SK-N-SH (cell line): ENCODE data around the gene CBLB. TPM values are rescaled to one million over a fixed set of nuclear protein-coding genes. Genes with fewer than 3 reads are reported as not detected.

ENCODE experiments used
- CTCF ChIA-PET: fragments of 300-600, 350-600 bp; formaldehyde crosslinking; extraction: SDS; loops from one replicate; lab custom pipeline; 2021; lab: Yijun Ruan, JAX
- POLR2A ChIA-PET: fragments of 350-600 bp; sonication (Branson Sonifier 250); formaldehyde crosslinking; extraction: SDS; loops from one replicate; lab custom pipeline; 2020; ENCODE audit warnings: antibody characterized with exemption, inconsistent platforms; lab: Yijun Ruan, JAX
- DNase-seq: peaks from one replicate; pipeline ENCODE4 v3.0.0; 2012
- H2AFZ ChIP-seq: fragments of 200-600 bp; sonication (generic); 2 replicates; pipeline ENCODE4 v1.8.1; 2016; ENCODE audit warnings: antibody characterized with exemption, mild to moderate bottlenecking, low read depth
- H3F3A ChIP-seq: fragments of 200-600 bp; sonication (generic); replicated peaks from 2 replicates; pipeline ENCODE3; 2016; ENCODE audit warnings: antibody characterized with exemption, mild to moderate bottlenecking; ENCODE audit not compliant: insufficient read depth
- H3K27ac ChIP-seq, 2 experiments: fragments of 200-500 bp in 1 of 2; fragments of 200-600 bp in 1 of 2; sonication (Bioruptor generic) in 1 of 2; sonication (generic), shearing (Covaris generic) in 1 of 2; 2 replicates each; pipeline versions ENCODE4 v1.5.1 to v1.6.1; 2014 to 2016; ENCODE audit warnings: low read depth in 2 of 2, inconsistent platforms in 1 of 2, low read length in 1 of 2, mild to moderate bottlenecking in 1 of 2, mixed read lengths in 1 of 2
- H3K27me3 ChIP-seq: fragments of 200-600 bp; sonication (generic), shearing (Covaris generic); 2 replicates; pipeline ENCODE4 v1.6.1; 2016; ENCODE audit warnings: mixed run types; ENCODE audit not compliant: insufficient read depth
- H3K36me3 ChIP-seq, 2 experiments: fragments of 200-500 bp in 1 of 2; fragments of 200-600 bp in 1 of 2; sonication (Bioruptor generic) in 1 of 2; sonication (generic) in 1 of 2; replicated peaks in 1 of 2; 2 replicates each; pipeline versions ENCODE3 to v1.5.1; 2014 to 2016; ENCODE audit warnings: low read length in 1 of 2, mild to moderate bottlenecking in 1 of 2; ENCODE audit not compliant: insufficient read depth in 2 of 2, control insufficient read depth in 1 of 2
- H3K4me1 ChIP-seq, 2 experiments: fragments of 200-500 bp in 1 of 2; fragments of 200-600 bp in 1 of 2; sonication (Bioruptor generic) in 1 of 2; sonication (generic), shearing (Covaris generic) in 1 of 2; 2 replicates each; pipeline versions ENCODE4 v1.5.1 to v1.6.1; 2014 to 2016; ENCODE audit warnings: low read depth in 1 of 2, low read length in 1 of 2, mixed run types in 1 of 2; ENCODE audit not compliant: insufficient read depth in 2 of 2, control insufficient read depth in 1 of 2
- H3K4me2 ChIP-seq: fragments of 200-600 bp; sonication (generic), shearing (Covaris generic); 2 replicates; pipeline ENCODE4 v1.6.1; 2017; ENCODE audit warnings: mixed run types
- H3K4me3 ChIP-seq, 2 experiments: fragments of 200-500 bp in 1 of 2; fragments of 200-600 bp in 1 of 2; sonication (Bioruptor generic) in 1 of 2; sonication (generic), shearing (Covaris generic) in 1 of 2; 2 replicates each; pipeline versions ENCODE4 v1.5.1 to v1.8.1; 2014 to 2016; ENCODE audit warnings: low read depth in 2 of 2, inconsistent platforms in 1 of 2, low read length in 1 of 2, mild to moderate bottlenecking in 1 of 2, mixed read lengths in 1 of 2, moderate library complexity in 1 of 2
- H3K79me2 ChIP-seq: fragments of 200-600 bp; sonication (generic); 2 replicates; pipeline ENCODE4 v1.8.1; 2017; ENCODE audit warnings: mild to moderate bottlenecking; ENCODE audit not compliant: insufficient read depth
- H3K9ac ChIP-seq: fragments of 200-600 bp; sonication (generic); 2 replicates; pipeline ENCODE4 v1.6.1; 2017; ENCODE audit warnings: mixed run types
- H3K9me2 ChIP-seq: fragments of 200-600 bp; sonication (generic); 2 replicates; pipeline ENCODE4 v1.6.1; 2017; ENCODE audit warnings: mixed run types
- H3K9me3 ChIP-seq: fragments of 200-600 bp; sonication (generic); 2 replicates; pipeline ENCODE4 v1.6.1; 2017; ENCODE audit warnings: mixed run types, mild to moderate bottlenecking, moderate library complexity
- H4K20me1 ChIP-seq: fragments of 200-600 bp; sonication (generic); 2 replicates; pipeline ENCODE4 v1.6.1; 2017; ENCODE audit warnings: mild to moderate bottlenecking, mixed run types; ENCODE audit not compliant: insufficient read depth
- CTCF ChIP-seq: fragments of 200-600 bp; sonication (generic); IDR thresholded peaks from 2 replicates; pipeline ENCODE4 v1.6.1; 2017; ENCODE audit warnings: antibody characterized with exemption, mild to moderate bottlenecking, moderate library complexity
- ELF1 ChIP-seq: IDR thresholded peaks from 2 replicates; pipeline ENCODE4 v1.4.0; 2012
- EP300 ChIP-seq, 2 experiments: IDR thresholded peaks; 2 replicates each; pipeline versions ENCODE4 v1.4.0 to v1.6.1; 2012; ENCODE audit warnings: borderline replicate concordance in 1 of 2, low read depth in 1 of 2, low read length in 1 of 2
- EZH2phosphoT487 ChIP-seq: fragments of 200-600 bp; sonication (generic); IDR thresholded peaks from 2 replicates; pipeline ENCODE4 v1.6.1; 2017; ENCODE audit warnings: low read depth, mixed run types, mild to moderate bottlenecking, antibody characterized with exemption, moderate library complexity, borderline replicate concordance
- FOSL2 ChIP-seq: IDR thresholded peaks from 2 replicates; pipeline ENCODE4 v1.4.0; 2012; ENCODE audit warnings: low read depth, mild to moderate bottlenecking, moderate library complexity, borderline replicate concordance
- FOXJ3 ChIP-seq: sonication (generic); formaldehyde crosslinking; IDR thresholded peaks from 2 replicates; pipeline ENCODE4 v1.5.1; 2020; ENCODE audit warnings: mild to moderate bottlenecking, missing genetic modification reagents
- MAX ChIP-seq: IDR thresholded peaks from 2 replicates; pipeline ENCODE4 v1.4.0; 2012; ENCODE audit warnings: low read depth
- MEF2A ChIP-seq: IDR thresholded peaks from 2 replicates; pipeline ENCODE4 v1.4.0; 2012; ENCODE audit warnings: low read depth, borderline replicate concordance
- NFIC ChIP-seq: IDR thresholded peaks from 2 replicates; pipeline ENCODE4 v1.4.0; 2012; ENCODE audit warnings: borderline replicate concordance
- RAD21 ChIP-seq: IDR thresholded peaks from 2 replicates; pipeline ENCODE4 v1.6.1; 2012; ENCODE audit warnings: mild to moderate bottlenecking, low read length
- REST ChIP-seq: IDR thresholded peaks from 2 replicates; pipeline ENCODE4 v1.6.1; 2012; ENCODE audit warnings: mild to moderate bottlenecking, low read depth, low read length, moderate library complexity
- SIN3A ChIP-seq: IDR thresholded peaks from 2 replicates; pipeline ENCODE4 v1.6.1; 2012; ENCODE audit warnings: low read depth, mild to moderate bottlenecking, low read length, moderate library complexity, borderline replicate concordance
- TCF12 ChIP-seq: IDR thresholded peaks from 2 replicates; pipeline ENCODE4 v1.4.0; 2012
- TEAD4 ChIP-seq: IDR thresholded peaks from 2 replicates; pipeline ENCODE4 v1.4.0; 2012; ENCODE audit warnings: mild to moderate bottlenecking, borderline replicate concordance; ENCODE audit not compliant: insufficient read depth
- USF1 ChIP-seq: IDR thresholded peaks from 2 replicates; pipeline ENCODE4 v1.4.0; 2012; ENCODE audit warnings: low read depth, borderline replicate concordance
- USF2 ChIP-seq: fragments of 150-350 bp; IDR thresholded peaks from 2 replicates; pipeline ENCODE4 v1.6.1; 2017; ENCODE audit warnings: antibody characterized with exemption, low read length, low read depth, borderline replicate concordance
- YY1 ChIP-seq: IDR thresholded peaks from 2 replicates; pipeline ENCODE4 v1.4.0; 2012; ENCODE audit warnings: low read depth, mild to moderate bottlenecking
- WGBS: methylation state at CpG from one replicate; pipeline ENCODE4 v1.1.6; 2017; ENCODE audit warnings: low lambda C conversion rate; 5-methylcytosine and 5-hydroxymethylcytosine counted together
- polyA plus RNA-seq, 3 experiments: library from polyadenylated mRNA; depleted of rRNA; stranded (reverse); fragments of >200 nt; gene quantifications; 2 replicates each; pipeline ENCODE4 v1.2.3, GENCODE V29; 2012

CBLB gene
- polyA plus RNA-seq, 1 of the 3 experiments (the other 2 are of a cell fraction): 4.4 TPM

- 95% methylated on average over 1 of the region's 1 CpG for WGBS
- Histone ChIP-seq H3K27me3 (no peaks in the 10 kb centered on the region), H3K9me3 (no peaks in the 10 kb centered on the region), H3K9me2 (no peaks in the 10 kb centered on the region), H3K36me3 (peaks cover 12 to 59% of the 10 kb centered on the region in 2 experiments), H3K4me1 (no peaks in the 10 kb centered on the region), H3F3A (no peaks in the 10 kb centered on the region), H3K9ac (no peak overlapping the region), H2AFZ (no peak overlapping the region), H3K27ac (no peak overlapping the region), H3K4me2 (no peak overlapping the region), H3K4me3 (no peak overlapping the region), H3K79me2 (no peaks in the 10 kb centered on the region), H4K20me1 (no peaks in the 10 kb centered on the region)
- ChIA-PET CTCF (no interaction called here), POLR2A (no interaction called here)
- no peak for TF ChIP-seq EP300 (IDR thresholded peaks at IDR 0.05; ENCODE audit: borderline replicate concordance in 1 of 2, low read depth in 1 of 2, low read length in 1 of 2)
- TF ChIP-seq EZH2phosphoT487: no peak
- no peak for TF ChIP-seq FOXJ3 (CRISPR knock-in tag)
- TF ChIP-seq REST: no peak
- no peak for TF ChIP-seq MAX
- TF ChIP-seq TEAD4: no peak
- TF ChIP-seq NFIC: no peak
- TF ChIP-seq FOSL2: no peak
- no peak for TF ChIP-seq YY1
- no peak for TF ChIP-seq ELF1
- DNase-seq: no peak
Measured at GRCh38 chr3:105700575-105700974, 168.2 kb downstream of the CBLB start.

GRCh38 chr3:105691633-105692032 lies 177.2 kb downstream of the CBLB start:
- H3K27ac ChIP-seq: no peak overlapping the region
- 90% methylated on average over 3 of the region's 3 CpGs for WGBS
- no peaks in the 10 kb centered on the region for H3K79me2 ChIP-seq
- no peak overlapping the region for H2AFZ ChIP-seq
- no peak for DNase-seq
- peaks cover 0 to 19% of the 10 kb centered on the region in 2 experiments; a peak in 1 of 4 replicates for H3K4me1 ChIP-seq
- H3F3A ChIP-seq: peaks cover 9% of the 10 kb centered on the region
- no peaks in the 10 kb centered on the region for H4K20me1 ChIP-seq
- H3K4me3 ChIP-seq: no peak overlapping the region
- no peaks in the 10 kb centered on the region for H3K9me3 ChIP-seq
- H3K36me3 ChIP-seq: peaks cover 6 to 39% of the 10 kb centered on the region in 2 experiments
- H3K27me3 ChIP-seq: no peaks in the 10 kb centered on the region
- ChIA-PET CTCF (interaction anchor here (2.1 kb wide), 1 partner anchor 1373 kb away, joined by 7 read pairs; no protein-coding TSS in a partner anchor), POLR2A (no interaction called here)
- no peaks in the 10 kb centered on the region for H3K9me2 ChIP-seq
- H3K4me2 ChIP-seq: no peak overlapping the region
- no peak overlapping the region for H3K9ac ChIP-seq
- TF ChIP-seq RAD21 (no peak), ELF1 (no peak), CTCF (no peak), TEAD4 (no peak), MAX (no peak), YY1 (no peak), TCF12 (no peak), USF2 (no peak), EP300 (IDR thresholded peaks at IDR 0.05; ENCODE audit: borderline replicate concordance in 1 of 2, low read depth in 1 of 2, low read length in 1 of 2) (no peak), USF1 (no peak), SIN3A (no peak), MEF2A (no peak)
